ENCODE results near the gene TBX2.

- no peak for TF ChIP-seq CTCF (IDR thresholded peaks at IDR 0.05)
- TF ChIP-seq POLR2A (IDR thresholded peaks at IDR 0.05), result no peak
These were observed 13.4 kb downstream of the TBX2 start for GRCh38 chr17:61412860-61413660.
